HepG2 (cell line): ENCODE results near the gene ALDOA. TPM values are rescaled to one million over a fixed set of nuclear protein-coding genes. Genes with fewer than 3 reads are reported as not detected.

Experiments
- ARID3A ChIP-seq: IDR thresholded peaks from 2 replicates; pipeline ENCODE4 v1.6.1; 2012; ENCODE audit warnings: low read depth, low read length, improper control_type of control experiment
- ATF2 ChIP-seq: sonication (generic); formaldehyde crosslinking; IDR thresholded peaks from 2 replicates; pipeline ENCODE4 v1.4.0; 2020; ENCODE audit warnings: missing genetic modification reagents
- BCLAF1 ChIP-seq: fragments of 450-650 bp; IDR thresholded peaks from 2 replicates; pipeline ENCODE4 v1.6.1; 2017; ENCODE audit warnings: mild to moderate bottlenecking
- CHCHD3 ChIP-seq: sonication (generic); formaldehyde crosslinking; IDR thresholded peaks from 2 replicates; pipeline ENCODE4 v1.8.0; 2022; ENCODE audit warnings: mild to moderate bottlenecking, missing genetic modification reagents, moderate library complexity
- CSRNP2 ChIP-seq: sonication (generic); formaldehyde crosslinking; conservative IDR thresholded peaks from 2 replicates; pipeline ENCODE4 v1.8.0; 2022; ENCODE audit warnings: low read depth, missing genetic modification reagents
- E2F1 ChIP-seq: sonication (generic); formaldehyde crosslinking; IDR thresholded peaks from 2 replicates; pipeline ENCODE4 v1.5.0; 2020; ENCODE audit warnings: missing genetic modification reagents
- HINFP ChIP-seq: sonication (generic); formaldehyde crosslinking; IDR thresholded peaks from 2 replicates; pipeline ENCODE4 v1.4.0; 2020; ENCODE audit warnings: low read depth, mild to moderate bottlenecking, missing genetic modification reagents
- HOMEZ ChIP-seq: IDR thresholded peaks from 2 replicates; pipeline ENCODE4 v1.6.1; 2016; ENCODE audit warnings: low read depth
- IRX3 ChIP-seq: sonication (generic); formaldehyde crosslinking; IDR thresholded peaks from 2 replicates; pipeline ENCODE4 v1.8.1; 2023; ENCODE audit warnings: mild to moderate bottlenecking, low read depth, missing genetic modification reagents, borderline replicate concordance
- RXRA ChIP-seq: sonication (generic); formaldehyde crosslinking; IDR thresholded peaks from 2 replicates; pipeline ENCODE4 v1.5.1; 2020; ENCODE audit warnings: missing genetic modification reagents
- ZNF326 ChIP-seq: sonication (generic); formaldehyde crosslinking; IDR thresholded peaks from 2 replicates; pipeline ENCODE4 v1.4.0; 2020; ENCODE audit warnings: missing genetic modification reagents, borderline replicate concordance
- ZNF672 ChIP-seq: sonication (generic); formaldehyde crosslinking; IDR thresholded peaks from 2 replicates; pipeline ENCODE4 v1.8.1; 2022; ENCODE audit warnings: missing genetic modification reagents
- ZNF713 ChIP-seq: sonication (generic); formaldehyde crosslinking; IDR thresholded peaks from 2 replicates; pipeline ENCODE4 v1.4.0; 2020; ENCODE audit warnings: mild to moderate bottlenecking, missing genetic modification reagents
- ZNF737 ChIP-seq: sonication (generic); formaldehyde crosslinking; IDR thresholded peaks from 2 replicates; pipeline ENCODE4 v1.5.0; 2020; ENCODE audit warnings: missing genetic modification reagents, mild to moderate bottlenecking, borderline replicate concordance
- ZNF75D ChIP-seq: sonication (generic); formaldehyde crosslinking; IDR thresholded peaks from 2 replicates; pipeline ENCODE4 v1.8.1; 2023; ENCODE audit warnings: missing genetic modification reagents, mild to moderate bottlenecking, borderline replicate concordance
- ZSCAN12 ChIP-seq: sonication (generic); formaldehyde crosslinking; IDR thresholded peaks from 2 replicates; pipeline ENCODE4 v1.9.0; 2021; ENCODE audit warnings: mild to moderate bottlenecking, missing genetic modification reagents
- polyA plus RNA-seq, 8 experiments: library from polyadenylated mRNA; depleted of rRNA in 3 of 8; stranded (reverse) in 7 of 8; unstranded in 1 of 8; fragments of >200 nt; fragmentation: Illumina TruSeq in 4 of 8; extraction: Trizol in 4 of 8; gene quantifications; 2 replicates each; pipeline versions ENCODE4 v1.2.1 to v1.2.3, GENCODE V29; 2011 to 2016; ENCODE audit warnings: low read depth in 4 of 8, missing spikeins in 1 of 8, mixed read lengths in 1 of 8; ENCODE audit not compliant: insufficient read depth in 1 of 8
- total RNA-seq, 5 experiments: library from RNA; depleted of rRNA; stranded (reverse); fragments of >200 nt; fragmentation: Illumina TruSeq; extraction: Trizol; gene quantifications; 2 replicates each; pipeline ENCODE4 v1.2.3, GENCODE V29; 2016; ENCODE audit warnings: low read depth in 1 of 5

The ALDOA gene
- total and polyA plus RNA-seq, 2 of the 13 experiments (the other 11 are each of a cell fraction or from before 2014, with no cell fraction given): 925 to 1,884 TPM

GRCh38 chr16:30092373-30093010 is 26.9 kb downstream of the ALDOA start (continued):
- TF ChIP-seq HOMEZ (CRISPR knock-in tag): no peak
- 0 out of 2 replicates have a peak, but pooled peaks have one; percentile 64 for TF ChIP-seq ZSCAN12
- TF ChIP-seq ATF2: no peak; the same call in 1 of the 2 replicates
- TF ChIP-seq ZNF713 (CRISPR knock-in tag): no peak
- no peak for TF ChIP-seq ZNF672 (CRISPR knock-in tag)
- no peak for TF ChIP-seq ZNF326 (CRISPR knock-in tag)
- TF ChIP-seq HINFP (CRISPR knock-in tag): 0 out of 2 replicates have a peak, but pooled peaks have one; percentile 79
- no peak for TF ChIP-seq CSRNP2 (CRISPR knock-in tag)
- TF ChIP-seq ARID3A: peak; percentile 57; the same call in 1 of the 2 replicates
- no peak; the same call in 1 of the 2 replicates for TF ChIP-seq ZNF75D
- no peak for TF ChIP-seq BCLAF1
- TF ChIP-seq E2F1: peak; percentile 74; the same call in 1 of the 2 replicates
- TF ChIP-seq RXRA: no peak; the same call in none of the 2 replicates
- no peak for TF ChIP-seq CHCHD3 (CRISPR knock-in tag)
- TF ChIP-seq IRX3: no peak
- peak; percentile 84; the same call in 1 of the 2 replicates for TF ChIP-seq ZNF737 (CRISPR knock-in tag)
